GM10266 (cell line): ENCODE data around the gene SETD7.

Experiments
- DNase-seq: peaks from one replicate; pipeline ENCODE4 v3.0.0; 2012; ENCODE audit errors: extremely low spot score
- TF ChIP-seq, protein P1 (sequence below): IDR thresholded peaks from 2 replicates; pipeline ENCODE4 v1.5.1; 2012; ENCODE audit warnings: mild to moderate bottlenecking, low read depth; ENCODE audit not compliant: control insufficient read depth, insufficient read depth; ENCODE audit errors: missing control alignments

Gene SETD7

DNA sequence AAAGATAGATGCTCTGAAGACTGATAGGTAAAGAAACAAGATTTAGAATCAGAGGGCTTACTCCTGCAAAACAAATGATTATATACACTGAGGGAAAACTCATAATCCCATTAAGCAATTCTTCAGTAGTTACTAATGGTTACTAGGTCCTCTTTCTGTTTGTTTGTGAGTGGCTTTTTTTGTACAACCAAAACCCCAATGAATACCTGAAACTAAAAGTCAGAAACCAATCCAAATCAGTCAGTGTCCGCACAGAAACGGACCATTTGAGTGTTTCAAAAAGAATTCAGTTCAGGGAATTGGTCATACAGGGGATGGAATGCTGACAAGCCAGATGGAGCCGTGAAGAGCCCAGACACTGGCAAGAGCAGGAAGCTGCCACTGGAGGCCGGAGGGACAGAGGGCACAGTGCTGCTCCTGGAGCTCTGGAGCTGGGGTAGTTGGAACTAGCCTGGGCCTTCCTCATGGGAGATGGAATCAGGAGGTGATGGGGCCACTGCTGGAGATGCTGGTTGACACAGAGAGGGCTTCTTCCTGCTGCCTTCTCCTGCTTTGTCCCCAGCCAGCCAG is 31.9 kb downstream of the SETD7 start:
- DNase-seq: peak; percentile 21
- TF ChIP-seq, protein P1, sequence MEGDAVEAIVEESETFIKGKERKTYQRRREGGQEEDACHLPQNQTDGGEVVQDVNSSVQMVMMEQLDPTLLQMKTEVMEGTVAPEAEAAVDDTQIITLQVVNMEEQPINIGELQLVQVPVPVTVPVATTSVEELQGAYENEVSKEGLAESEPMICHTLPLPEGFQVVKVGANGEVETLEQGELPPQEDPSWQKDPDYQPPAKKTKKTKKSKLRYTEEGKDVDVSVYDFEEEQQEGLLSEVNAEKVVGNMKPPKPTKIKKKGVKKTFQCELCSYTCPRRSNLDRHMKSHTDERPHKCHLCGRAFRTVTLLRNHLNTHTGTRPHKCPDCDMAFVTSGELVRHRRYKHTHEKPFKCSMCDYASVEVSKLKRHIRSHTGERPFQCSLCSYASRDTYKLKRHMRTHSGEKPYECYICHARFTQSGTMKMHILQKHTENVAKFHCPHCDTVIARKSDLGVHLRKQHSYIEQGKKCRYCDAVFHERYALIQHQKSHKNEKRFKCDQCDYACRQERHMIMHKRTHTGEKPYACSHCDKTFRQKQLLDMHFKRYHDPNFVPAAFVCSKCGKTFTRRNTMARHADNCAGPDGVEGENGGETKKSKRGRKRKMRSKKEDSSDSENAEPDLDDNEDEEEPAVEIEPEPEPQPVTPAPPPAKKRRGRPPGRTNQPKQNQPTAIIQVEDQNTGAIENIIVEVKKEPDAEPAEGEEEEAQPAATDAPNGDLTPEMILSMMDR: no peak

- no peak for DNase-seq
- TF ChIP-seq, protein P1: no peak
These were observed 32.9 kb downstream of the SETD7 start for GRCh38 chr4:139523076-139523475.

DNA sequence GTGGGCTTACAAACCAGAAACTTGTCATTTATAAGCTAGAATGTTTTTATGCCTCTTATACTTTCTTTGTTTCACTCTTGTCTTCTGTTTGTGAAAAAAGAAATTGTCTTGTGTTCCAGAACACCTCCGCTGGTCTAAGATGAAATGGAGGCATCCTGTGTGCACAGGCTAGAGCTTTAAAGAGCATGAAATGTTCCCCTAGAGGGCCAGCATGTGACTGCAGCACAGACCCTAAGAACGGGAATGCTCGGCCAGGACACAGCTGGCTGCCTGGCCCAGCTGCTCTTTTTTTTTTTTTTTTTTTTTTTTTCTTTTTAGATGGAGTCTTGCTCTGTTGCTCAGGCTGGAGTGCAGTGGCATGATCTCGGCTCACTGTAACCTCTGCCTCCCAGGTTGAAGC is 33.6 kb downstream of the SETD7 start:
- no peak for DNase-seq
- TF ChIP-seq, protein P1: no peak

- no peak for DNase-seq
These were observed 34.1 kb downstream of the SETD7 start for GRCh38 chr4:139521754-139522401.

GRCh38 chr4:139515531-139515958 is 40.5 kb downstream of the SETD7 start:
- no peak for DNase-seq
- TF ChIP-seq, protein P1: no peak

More at GRCh38 chr4:139521754-139522401, 34.1 kb downstream of the SETD7 start:
- TF ChIP-seq, protein P1: no peak

DNA sequence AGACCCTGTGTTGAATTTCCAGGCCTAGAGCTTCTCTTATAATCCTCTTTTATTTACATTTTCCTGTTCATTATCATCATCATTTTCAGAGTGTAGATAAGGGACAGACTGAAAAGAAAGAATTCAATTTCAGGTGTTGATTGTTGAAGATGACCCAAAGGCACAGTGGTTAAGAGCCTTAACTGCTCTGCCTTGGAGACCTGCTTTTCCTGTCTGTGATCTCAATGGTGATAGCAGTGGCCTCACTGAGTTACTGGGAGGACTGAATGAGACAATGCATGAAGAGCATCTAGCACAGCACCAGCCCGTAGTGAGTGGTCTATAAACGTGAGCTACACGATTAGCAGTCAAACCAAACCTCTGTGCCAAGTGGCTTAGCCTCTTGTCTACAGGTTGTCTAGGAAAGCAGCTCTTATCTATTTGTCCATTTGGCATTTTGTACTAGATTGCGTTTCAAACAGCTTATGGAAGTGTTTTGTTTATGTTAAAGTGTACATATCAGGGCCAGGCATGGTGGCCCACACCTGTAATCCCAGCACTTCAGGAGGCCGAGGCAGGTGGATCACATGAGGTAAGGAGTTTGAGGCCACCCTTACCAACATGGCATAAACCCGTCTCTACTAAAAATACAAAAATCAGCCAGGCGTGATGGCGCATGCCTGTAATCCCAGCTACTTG is 41.5 kb downstream of the SETD7 start:
- DNase-seq: no peak
- TF ChIP-seq, protein P1: no peak

DNA sequence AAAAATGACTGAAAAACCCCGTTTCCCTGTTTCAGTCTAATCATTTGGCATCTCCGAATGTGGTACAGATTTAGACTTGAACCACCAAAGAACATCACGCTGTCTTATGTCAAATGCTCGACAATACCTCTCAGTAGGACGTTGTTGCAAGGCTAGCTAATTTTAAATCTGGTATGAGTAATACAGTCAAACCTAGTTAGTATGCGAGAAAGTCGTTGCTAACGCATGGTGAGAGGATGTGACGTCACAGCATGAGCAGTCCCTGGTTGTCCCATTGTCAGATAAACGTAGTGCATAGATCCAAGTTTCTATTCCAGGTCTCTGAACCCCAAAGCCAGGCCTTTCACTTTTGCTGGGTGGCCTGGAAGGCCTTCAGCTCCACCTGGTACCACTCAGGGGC is 44.7 kb downstream of the SETD7 start:
- DNase-seq: no peak
- TF ChIP-seq, protein P1: no peak
